Heart left ventricle (tissue), 13 donors: Measurements from ENCODE around the gene DIP2B.

ENCODE experiments used
- CTCF ChIP-seq, 12 donors: fragments of 200-600 bp; sonication (generic) in 4 of 12; IDR thresholded peaks; one replicate each; pipeline versions ENCODE4 v1.5.0 to v1.8.0; 2018 to 2022; ENCODE audit warnings: antibody characterized with exemption in 12 of 12, mild to moderate bottlenecking in 5 of 12
- POLR2A ChIP-seq, 2 donors: fragments of 450-650 bp; IDR thresholded peaks; one replicate each; pipeline ENCODE4 v1.6.1; 2017; ENCODE audit warnings: antibody characterized with exemption in 2 of 2, mild to moderate bottlenecking in 2 of 2, moderate library complexity in 2 of 2
- donor health status: ischemic (EF 13 %, LVEDD 7.1; RV severe dilation, severe dysfunction).
- donor health status: DM: no; HTN: yes; CAD: no.
- donor health status: DM: no; HTN: no; CAD: no.
- donor health status: ischemic (EF 25% LVEDD 6.9; RV normal size, moderate dysfunction).
- donor health status: ischemic (EF 25% LVEDD 5.7; RV mildly dilated, moderate dysfunction).
- donor health status: ischemic (EF 35%, LVEDD 5.7; RV mildly dilated, moderate dysfunction).
- donor health status: nonischemic (EF 11% LVEDD 7.7; RV severe dilation, severe dysfunction).
- donor health status: DM: yes; HTN: yes; CAD: no.
- donor health status: PGD.
- donor health status: ischemic (EF 29% LVEDD 5.4; RV normal size, mild dysfunction).
- donor health status: nonischemic (EF 23%, LVEDD 6.1; RV moderate dilation, normal function).

- TF ChIP-seq CTCF (IDR thresholded peaks at IDR 0.05) (no peak), POLR2A (IDR thresholded peaks at IDR 0.05) (no peak)
These were observed 248.5 kb downstream of the DIP2B start for GRCh38 chr12:50753232-50753769.
